Peyer's patch (tissue), 4 donors: ENCODE measurements around the gene GLP2R.

Experiments
- CTCF ChIP-seq, 6 experiments: fragments of 450-650 bp in 4 of 6; fragments of 200-600 bp in 2 of 6; sonication (generic) in 1 of 6; IDR thresholded peaks; one replicate each; pipeline ENCODE4 v1.5.1; 2017 to 2019; ENCODE audit warnings: antibody characterized with exemption in 6 of 6, mild to moderate bottlenecking in 3 of 6, moderate library complexity in 1 of 6
- POLR2A ChIP-seq, 2 donors: fragments of 450-650 bp; IDR thresholded peaks; one replicate each; pipeline ENCODE4 v1.5.1; 2017; ENCODE audit warnings: antibody characterized with exemption in 2 of 2, mild to moderate bottlenecking in 2 of 2, moderate library complexity in 2 of 2

GRCh38 chr17:9905902-9906301, 80.2 kb downstream of the GLP2R start:
- TF ChIP-seq CTCF (IDR thresholded peaks at IDR 0.05) (peak in 4 of 6 experiments; percentile 6 to 21 (median 13)), POLR2A (IDR thresholded peaks at IDR 0.05) (no peak)
